HG03066 (cell line): ENCODE results near the gene PDE4DIP.
A peak's percentile ranks its signal among the peaks of the same experiment; 100 is the strongest.
"Not testable (repeated sequence)": the region's sequence is repeated elsewhere in the genome, so short reads cannot be mapped to it uniquely, and the experiment has no call there.

Experiments
- ATAC-seq: cut with Tn5 transposase; IDR thresholded peaks from one replicate; pipeline ENCODE4 v1.9.1; 2021; ENCODE audit warnings: low read depth; ENCODE audit not compliant: unreplicated experiment

Gene PDE4DIP

DNA sequence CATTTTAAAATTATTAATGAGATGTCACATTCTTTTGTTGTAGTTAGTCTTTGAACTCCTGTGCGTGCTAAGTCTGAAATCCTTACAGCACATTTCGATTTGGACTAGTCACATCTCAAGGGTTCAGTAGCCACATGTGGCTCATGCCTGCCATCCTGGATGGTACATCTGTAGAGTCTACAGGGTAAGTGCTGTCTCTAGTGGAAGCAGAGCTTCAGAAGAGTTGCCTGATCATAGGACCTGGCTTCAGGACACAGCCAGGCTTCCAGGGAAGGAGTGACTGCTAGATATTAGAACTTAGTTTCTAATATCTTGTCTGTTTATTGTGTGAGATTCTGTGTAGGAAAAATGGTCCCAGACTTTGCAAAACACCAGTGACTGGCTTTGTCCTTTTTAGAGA, 72.0 kb downstream of the PDE4DIP start:
- ATAC-seq, result not testable (repeated sequence)

DNA sequence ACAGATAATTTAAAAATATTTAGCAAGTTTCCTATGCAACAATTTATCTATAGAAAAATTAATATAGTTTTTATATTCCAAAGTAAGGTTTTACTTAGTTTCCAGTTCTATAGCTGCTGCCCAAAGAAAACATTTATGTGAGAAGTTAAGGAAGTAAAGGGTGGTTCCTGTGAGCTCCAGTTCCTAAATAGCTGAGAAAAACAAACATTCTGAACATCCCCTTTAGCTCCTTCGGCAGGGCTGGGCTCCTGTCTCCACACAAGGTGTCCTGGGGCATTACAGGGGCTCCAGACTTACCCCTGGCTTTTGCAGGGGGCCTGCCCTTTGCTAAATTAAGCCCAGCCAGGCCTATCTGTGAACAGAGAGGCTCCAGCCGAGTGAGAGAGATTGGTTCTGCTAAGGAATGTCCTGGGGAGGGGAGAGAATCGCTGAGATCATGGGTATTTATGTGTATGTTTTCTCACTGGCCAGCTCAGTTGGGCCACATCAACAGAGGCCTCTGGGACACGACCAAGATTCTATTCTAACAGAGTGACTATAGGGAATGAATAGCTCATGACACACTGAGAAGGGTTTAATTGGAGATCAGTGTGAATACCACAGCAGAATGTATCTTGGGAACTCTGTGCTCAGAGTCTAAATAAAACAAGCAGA, 72.6 kb downstream of the PDE4DIP start:
- ATAC-seq, result not testable (repeated sequence)

DNA sequence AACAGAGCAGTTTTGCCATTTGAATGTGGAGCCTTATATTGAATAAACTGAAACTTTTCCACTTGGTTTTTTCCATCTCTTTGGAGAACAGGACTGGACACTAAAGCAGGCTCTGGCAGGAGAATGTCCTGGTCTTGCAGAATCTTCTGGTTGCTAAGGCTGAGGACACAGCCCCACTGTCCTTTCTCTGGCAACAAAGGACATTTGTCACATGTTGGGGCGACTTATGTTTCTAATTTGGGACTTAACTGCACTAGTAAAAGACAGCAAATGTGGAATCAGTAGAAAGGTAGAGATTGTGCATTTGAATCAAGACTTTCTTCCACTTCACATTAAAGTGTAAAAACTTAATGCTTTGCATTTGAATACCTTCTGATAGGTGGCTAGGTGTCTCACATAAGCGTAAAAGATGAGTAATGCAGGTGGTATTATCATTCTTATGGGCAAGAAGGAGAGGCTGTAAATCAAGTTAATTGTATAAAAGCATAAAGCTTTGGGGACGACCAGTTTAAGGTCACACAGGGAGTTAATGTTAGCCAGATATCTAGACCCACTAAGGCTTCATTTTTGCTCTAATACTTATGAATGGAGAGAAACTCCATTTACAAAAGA, 74.7 kb downstream of the PDE4DIP start:
- not testable (repeated sequence) for ATAC-seq

DNA sequence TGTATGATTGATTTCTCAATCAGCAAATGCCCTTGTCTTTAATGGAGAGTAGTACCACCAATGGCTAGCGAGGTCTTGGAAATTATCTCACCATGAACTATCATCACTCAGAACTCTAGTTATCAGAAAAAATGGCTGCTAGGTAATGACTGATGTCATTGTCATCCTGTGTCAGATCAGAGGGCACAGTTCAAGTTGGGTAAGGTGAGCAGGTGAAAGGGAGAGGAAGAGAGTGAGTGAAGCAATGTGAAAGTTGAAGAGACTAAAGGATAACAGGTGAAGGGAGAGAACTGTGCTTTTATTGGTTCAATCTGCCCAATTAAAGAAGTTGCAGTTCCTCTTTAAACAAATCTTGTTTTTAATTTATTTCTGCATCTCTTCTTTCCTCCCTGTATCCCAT, 76.8 kb downstream of the PDE4DIP start:
- ATAC-seq, result not testable (repeated sequence)

DNA sequence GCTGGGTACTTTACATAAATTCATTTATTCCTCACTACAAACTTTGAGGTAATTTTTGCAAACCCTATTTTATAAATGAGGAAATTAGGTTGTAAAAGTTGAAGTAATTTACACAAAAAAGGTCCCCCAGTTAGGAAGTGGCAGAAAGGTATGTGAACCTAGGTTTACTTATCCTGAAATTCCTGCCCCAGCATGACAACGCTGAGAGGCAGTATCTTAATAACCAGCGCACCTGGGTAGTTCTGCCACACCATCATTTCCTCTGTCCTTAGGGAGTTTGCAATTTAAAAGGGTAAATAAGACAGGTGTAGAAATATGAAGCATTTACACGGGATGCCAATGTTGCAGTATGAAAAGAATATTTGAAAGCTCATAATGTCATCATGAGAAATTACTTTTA, 79.6 kb downstream of the PDE4DIP start:
- not testable (repeated sequence) for ATAC-seq

DNA sequence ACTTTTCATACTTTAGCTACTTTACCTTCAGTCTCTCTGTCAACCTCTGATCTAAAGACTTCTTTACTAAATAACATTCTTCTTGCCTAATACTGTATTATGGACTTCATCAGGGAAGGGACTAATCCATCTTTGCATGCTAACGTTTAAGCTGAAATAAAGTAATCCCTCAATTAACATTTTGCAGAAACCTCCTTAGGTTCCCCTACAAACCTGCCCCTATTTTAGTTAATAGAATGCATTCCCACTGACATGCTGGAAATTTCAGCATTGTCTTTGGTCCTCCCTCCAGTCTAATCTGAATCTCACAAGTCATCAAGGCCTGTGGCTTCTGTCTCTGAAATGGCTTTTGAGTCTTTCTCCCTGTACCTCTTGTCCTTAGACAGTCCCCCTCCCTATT, 83.4 kb downstream of the PDE4DIP start:
- not testable (repeated sequence) for ATAC-seq

DNA sequence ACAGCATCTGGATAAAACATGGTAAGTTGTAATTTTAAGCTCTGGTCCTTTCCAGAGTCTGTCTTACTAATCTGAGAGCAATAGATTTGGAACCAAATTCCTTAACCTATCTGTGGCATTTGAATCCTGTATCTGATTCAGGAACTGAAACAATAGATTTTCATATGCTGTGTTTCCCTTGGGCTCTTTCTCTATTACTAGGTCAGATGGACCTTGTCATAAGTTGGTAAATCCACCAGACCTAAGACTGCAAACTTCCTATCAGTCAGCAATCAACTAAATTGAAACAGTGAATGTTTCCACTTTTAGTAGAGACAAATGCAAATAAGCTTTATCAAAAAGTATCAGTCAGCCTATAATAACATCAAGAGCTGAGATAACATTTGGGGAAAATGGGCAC, 85.0 kb downstream of the PDE4DIP start:
- ATAC-seq, result not testable (repeated sequence)

DNA sequence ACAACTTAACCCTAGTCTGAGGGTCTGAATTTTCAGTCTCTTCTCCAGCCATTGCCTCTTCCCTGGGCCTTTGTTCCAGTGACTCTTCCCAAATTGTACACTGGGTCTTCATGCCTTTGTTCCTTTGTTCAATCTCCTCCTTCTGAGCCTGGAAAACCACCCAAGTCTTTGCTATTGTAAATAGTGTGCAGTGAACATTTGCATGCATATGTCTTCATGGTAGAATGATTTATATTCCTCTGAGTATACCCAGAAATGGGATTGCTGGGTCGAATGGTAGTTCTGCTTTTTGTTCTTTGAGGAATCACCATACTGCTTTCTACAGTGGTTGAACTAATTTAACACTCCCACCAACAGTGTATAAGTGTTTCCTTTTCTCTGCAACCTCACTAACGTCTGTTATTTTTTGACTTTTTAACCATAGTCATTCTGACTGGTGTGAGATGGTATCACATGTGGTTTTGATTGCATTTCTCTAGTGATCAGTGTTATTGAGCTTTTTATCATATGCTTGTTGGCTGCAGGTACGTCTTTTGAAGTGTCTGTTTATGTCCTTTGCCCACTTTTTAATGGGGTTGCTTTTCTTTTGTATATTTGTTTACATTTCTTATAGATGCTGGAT, 91.3 kb downstream of the PDE4DIP start:
- ATAC-seq, result not testable (repeated sequence)

DNA sequence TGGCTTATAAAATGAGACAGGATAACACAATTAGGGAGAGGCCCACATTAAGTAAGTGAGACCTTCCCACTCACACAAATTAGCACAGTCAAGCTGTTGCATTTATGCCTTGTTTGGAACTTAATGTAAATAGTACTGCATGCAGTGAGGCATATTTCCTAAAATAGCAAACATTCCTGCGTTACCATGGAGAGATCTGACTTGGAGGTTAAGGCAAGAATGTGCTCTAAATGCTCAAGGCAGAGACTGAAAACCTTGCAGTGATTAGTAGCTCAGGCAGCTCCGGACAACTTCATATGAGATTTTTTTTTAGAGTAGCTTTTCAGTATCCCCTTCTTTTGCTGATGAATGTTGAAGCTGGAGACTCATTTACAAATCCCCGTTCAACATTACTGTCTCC, 98.7 kb downstream of the PDE4DIP start:
- ATAC-seq, result not testable (repeated sequence)

DNA sequence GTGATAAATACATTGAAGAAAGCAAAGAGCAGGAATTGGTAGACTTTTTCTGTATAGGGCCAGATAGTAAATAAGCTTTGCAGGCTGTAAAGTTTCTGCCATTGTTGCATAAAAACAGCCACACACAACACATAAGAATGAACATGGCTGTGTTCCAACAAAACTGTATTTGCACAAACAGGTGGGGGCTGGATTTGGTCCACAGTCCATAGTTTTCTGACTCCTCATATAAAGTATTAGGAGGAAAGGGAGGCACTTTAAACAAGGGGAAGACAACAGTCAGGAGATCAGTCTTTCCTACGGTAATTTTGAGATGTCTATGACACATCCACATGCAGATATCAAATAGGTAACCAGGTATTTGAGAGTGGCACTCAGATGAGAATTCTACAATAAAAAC, 100.9 kb downstream of the PDE4DIP start:
- not testable (repeated sequence) for ATAC-seq

DNA sequence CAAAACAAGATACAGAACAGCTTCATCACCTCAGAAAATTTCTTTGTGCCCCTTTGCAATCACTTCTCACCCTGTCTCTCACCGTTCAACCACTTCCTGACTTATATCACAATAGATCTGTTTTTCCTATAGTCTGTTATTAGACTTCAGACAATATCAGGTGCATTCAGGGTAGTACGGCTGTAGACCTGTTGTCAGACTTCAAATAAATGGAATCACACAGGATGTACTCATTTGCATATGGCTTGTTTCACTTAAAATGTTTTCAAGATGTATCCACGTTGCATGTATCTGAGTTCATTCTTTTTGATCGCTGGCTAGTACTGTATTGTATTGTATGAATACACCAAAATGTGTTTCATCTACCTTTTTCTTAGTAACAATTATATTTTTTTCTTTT, 104.5 kb downstream of the PDE4DIP start:
- not testable (repeated sequence) for ATAC-seq

DNA sequence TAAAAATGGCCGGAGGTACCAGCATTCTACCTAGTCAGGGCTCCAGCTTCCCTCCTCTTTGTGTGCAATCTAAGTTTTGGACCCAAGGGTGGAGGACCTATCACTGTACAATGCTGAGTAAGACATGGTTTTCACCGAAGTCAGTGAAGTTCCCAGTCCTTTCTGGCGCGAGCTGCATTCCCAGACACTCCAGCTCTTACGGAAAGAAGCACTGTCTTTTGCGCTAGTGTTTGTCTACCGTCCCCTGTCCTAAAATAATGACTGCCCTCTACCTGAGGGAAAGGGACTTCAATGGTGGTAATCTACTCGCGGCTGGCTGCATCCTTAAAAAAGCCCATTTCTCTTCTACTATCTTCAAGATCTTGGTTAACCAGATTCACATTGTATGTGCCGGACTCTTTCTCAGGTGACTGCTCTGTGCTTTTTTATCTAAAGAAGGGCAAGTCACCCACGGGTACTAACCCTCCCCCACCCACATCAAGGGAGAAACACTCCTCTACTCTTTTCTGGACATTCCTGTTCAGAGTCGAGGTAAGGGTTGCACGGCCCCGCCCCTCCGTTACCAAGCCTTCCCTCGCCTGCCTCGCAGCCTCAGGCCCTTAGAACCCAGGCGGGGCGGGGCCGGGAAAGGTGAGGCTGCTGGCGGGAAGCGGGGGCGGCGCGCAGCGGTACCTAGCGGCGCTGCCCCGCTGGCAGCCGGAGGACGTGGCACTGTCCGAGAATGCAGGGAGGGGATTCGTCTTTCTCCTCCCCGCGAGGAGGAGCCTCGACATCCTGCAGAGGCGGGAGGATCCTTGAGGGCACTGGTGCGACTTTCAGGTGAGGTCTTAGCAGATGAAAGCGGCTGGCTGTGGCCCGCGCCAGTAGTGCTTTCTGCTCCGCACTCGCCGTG, 107.4 kb downstream of the PDE4DIP start:
- ATAC-seq, result peak; percentile 69

DNA sequence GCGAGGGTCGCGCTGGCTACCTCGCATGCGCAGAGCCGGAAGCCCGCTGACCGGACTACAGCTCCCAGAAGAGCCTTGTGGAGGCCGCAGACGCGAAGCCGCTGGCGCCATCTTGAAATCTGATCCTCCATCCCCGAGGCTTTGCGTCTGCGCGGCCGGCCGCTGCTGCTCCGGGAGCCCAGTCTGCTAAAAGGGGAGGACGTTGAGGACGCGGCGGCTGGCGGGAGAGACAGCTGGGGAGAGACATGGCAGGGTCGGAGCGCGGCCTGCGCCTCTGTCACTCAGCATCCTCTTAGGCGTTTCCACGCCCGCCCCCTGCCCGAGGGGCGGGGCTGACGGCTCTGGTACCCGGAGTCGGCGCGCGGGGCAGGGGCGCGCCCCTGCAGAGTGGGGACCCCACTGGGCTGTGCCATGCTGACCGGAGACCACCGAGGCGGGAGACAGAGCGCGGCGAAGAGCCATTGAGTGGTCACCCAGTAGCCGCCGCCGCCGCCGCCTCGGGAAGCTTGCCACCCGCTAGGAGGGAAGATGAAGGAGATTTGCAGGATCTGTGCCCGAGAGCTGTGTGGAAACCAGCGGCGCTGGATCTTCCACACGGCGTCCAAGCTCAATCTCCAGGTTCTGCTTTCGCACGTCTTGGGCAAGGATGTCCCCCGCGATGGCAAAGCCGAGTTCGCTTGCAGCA, 108.2 kb downstream of the PDE4DIP start:
- ATAC-seq, result peak; percentile 66

DNA sequence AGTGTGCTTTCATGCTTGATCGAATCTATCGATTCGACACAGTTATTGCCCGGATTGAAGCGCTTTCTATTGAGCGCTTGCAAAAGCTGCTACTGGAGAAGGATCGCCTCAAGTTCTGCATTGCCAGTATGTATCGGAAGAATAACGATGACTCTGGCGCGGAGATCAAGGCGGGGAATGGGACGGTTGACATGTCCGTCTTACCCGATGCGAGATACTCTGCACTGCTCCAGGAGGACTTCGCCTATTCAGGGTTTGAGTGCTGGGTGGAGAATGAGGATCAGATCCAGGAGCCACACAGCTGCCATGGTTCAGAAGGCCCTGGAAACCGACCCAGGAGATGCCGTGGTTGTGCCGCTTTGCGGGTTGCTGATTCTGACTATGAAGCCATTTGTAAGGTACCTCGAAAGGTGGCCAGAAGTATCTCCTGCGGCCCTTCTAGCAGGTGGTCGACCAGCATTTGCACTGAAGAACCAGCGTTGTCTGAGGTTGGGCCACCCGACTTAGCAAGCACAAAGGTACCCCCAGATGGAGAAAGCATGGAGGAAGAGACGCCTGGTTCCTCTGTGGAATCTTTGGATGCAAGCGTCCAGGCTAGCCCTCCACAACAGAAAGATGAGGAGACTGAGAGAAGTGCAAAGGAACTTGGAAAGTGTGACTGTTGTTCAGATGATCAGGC, 108.8 kb downstream of the PDE4DIP start:
- ATAC-seq, result peak; percentile 3

DNA sequence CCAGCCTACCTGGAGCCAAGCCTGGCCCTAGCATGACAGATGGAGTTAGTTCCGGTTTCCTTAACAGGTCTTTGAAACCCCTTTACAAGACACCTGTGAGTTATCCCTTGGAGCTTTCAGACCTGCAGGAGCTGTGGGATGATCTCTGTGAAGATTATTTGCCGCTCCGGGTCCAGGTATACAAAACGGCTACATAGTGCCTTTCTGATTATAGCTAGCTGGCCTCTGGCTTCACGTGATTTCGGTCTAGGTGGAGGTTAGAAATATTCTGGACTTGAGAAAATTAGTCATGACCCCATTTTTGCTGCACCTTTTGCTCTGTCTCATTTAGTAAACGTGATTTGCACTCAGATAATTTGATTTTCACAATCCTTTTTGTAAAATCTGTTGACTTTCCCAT, 109.5 kb downstream of the PDE4DIP start:
- not testable (repeated sequence) for ATAC-seq

DNA sequence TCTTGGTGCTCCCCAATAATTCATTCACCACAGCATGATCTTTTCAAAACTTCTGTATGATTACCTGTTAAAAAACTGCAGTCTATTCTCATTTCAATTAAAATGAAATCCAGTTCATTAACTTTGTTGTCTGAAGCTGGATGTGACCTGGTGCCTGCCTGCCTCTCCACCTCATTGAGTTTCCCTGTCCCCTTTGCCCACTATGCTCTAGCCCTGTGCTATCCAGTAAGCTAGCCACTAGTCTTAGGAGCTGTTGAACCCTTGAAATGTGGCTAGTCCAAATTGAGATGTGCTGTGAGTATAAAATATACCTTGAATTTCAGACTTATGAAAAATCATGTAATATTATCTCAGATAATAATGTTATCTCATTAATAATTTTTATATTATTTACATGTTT, 114.1 kb downstream of the PDE4DIP start:
- not testable (repeated sequence) for ATAC-seq

DNA sequence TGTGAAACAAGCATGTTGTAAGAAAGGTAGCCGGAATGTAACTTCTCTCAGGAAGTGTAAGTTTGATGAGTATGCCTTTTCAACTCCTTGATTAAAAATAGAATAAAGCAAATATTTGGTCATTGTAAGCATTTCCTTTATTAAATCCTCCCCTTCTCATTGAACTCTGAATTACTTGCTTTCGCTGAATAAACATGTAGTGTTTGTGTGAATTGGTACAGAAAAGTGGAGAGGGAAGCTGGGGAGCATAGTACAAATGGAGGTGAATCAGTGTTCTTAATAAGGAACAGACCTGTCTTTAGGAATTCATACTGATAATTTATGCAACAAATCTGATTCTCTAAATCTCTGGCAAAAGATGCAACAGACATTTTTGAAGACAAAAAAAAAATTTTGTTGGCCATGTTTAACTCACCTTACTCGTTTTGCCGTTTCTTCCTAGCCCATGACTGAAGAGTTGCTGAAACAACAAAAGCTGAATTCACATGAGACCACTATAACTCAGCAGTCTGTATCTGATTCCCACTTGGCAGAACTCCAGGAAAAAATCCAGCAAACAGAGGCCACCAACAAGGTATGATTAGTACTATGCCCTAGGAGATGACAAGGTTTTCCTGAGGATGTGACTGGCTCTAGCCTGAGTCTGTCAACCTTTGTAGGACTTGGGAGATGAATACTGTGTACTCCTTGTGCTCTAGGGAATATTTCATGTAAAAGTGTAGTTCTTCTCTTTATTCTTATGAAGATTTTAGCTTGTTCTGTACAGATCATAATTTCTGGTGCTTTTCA, 116.2 kb downstream of the PDE4DIP start:
- not testable (repeated sequence) for ATAC-seq

DNA sequence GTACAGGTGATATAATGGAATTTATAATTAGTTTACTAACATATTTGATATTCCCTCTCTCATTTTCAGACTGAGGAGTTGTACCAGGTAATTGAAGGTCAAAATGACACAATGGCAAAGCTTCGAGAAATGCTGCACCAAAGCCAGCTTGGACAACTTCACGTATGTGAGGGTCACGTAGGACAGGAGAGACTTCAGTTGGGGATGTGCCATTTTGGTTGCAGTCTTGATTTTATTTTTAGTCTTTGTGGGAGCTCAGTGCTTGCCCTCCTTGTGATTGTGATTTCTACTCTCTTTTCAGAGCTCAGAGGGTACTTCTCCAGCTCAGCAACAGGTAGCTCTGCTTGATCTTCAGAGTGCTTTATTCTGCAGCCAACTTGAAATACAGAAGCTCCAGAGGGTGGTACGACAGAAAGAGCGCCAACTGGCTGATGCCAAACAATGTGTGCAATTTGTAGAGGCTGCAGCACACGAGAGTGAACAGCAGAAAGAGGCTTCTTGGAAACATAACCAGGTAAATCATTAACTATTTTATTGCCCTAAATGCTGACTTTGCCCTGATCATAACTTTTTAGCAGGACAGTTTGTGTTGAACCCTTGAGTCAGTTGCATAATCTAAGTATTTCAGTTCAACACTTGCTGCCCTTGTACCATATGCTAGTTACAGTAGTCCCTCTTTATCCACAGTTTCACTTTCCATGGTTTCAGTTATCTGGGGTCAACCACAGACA, 118.1 kb downstream of the PDE4DIP start:
- ATAC-seq, result not testable (repeated sequence)
